GM18870 (cell line): ENCODE data around the gene CFAP100.

ENCODE experiments used
- ATAC-seq: cut with Tn5 transposase; IDR thresholded peaks from one replicate; pipeline ENCODE4 v1.9.1; 2021; ENCODE audit warnings: moderate library complexity; ENCODE audit not compliant: unreplicated experiment

CFAP100 gene

GRCh38 chr3:126356373-126357264, 38.1 kb upstream of the CFAP100 start:
- no peak for ATAC-seq

GRCh38 chr3:126357295-126358037, 37.2 kb upstream of the CFAP100 start, which contains the start of gene KLF15:
Gene KLF15, minus strand, starts transcription at chr3:126357408. Its CDS starts 4,486 bp downstream, at chr3:126352922.
- no peak for ATAC-seq

- no peak for ATAC-seq
Measured at GRCh38 chr3:126358038-126358815, 36.5 kb upstream of the CFAP100 start.

GRCh38 chr3:126358816-126359181, 35.9 kb upstream of the CFAP100 start:
- ATAC-seq, result no peak

GRCh38 chr3:126360046-126360713, 34.5 kb upstream of the CFAP100 start:
- no peak for ATAC-seq

- ATAC-seq, result no peak
Measured at GRCh38 chr3:126360714-126361060, 34.0 kb upstream of the CFAP100 start.

- no peak for ATAC-seq
Measured at GRCh38 chr3:126361211-126361610, 33.5 kb upstream of the CFAP100 start.

- no peak for ATAC-seq
Measured at GRCh38 chr3:126364130-126364695, 30.5 kb upstream of the CFAP100 start.

- ATAC-seq, result no peak
Measured at GRCh38 chr3:126364731-126365301, 29.9 kb upstream of the CFAP100 start.

- no peak for ATAC-seq
Measured at GRCh38 chr3:126365351-126366277, 29.1 kb upstream of the CFAP100 start.

GRCh38 chr3:126367316-126367805, 27.3 kb upstream of the CFAP100 start:
- ATAC-seq, result no peak

GRCh38 chr3:126369490-126369889, 25.2 kb upstream of the CFAP100 start:
- ATAC-seq, result no peak

GRCh38 chr3:126370055-126370454, 24.7 kb upstream of the CFAP100 start:
- ATAC-seq, result no peak

- no peak for ATAC-seq
Measured at GRCh38 chr3:126370606-126371005, 24.1 kb upstream of the CFAP100 start.

- ATAC-seq, result no peak
Measured at GRCh38 chr3:126371096-126371705, 23.5 kb upstream of the CFAP100 start.

GRCh38 chr3:126372413-126373145, 22.1 kb upstream of the CFAP100 start:
- ATAC-seq, result no peak

- no peak for ATAC-seq
Measured at GRCh38 chr3:126373146-126373613, 21.5 kb upstream of the CFAP100 start.
